Activated T-cell treated with anti-CD3 and anti-CD28 coated beads, Interleukin-2, amount 50 U/mL, for 1 hour (primary cell): ENCODE results near the gene MGST2.

Experiments
- DNase-seq: peaks from one replicate; pipeline ENCODE4 v3.0.0-alpha.2; 2020

Gene MGST2

GRCh38 chr4:139745111-139745639 is 79.6 kb downstream of the MGST2 start:
- no peak for DNase-seq

DNA sequence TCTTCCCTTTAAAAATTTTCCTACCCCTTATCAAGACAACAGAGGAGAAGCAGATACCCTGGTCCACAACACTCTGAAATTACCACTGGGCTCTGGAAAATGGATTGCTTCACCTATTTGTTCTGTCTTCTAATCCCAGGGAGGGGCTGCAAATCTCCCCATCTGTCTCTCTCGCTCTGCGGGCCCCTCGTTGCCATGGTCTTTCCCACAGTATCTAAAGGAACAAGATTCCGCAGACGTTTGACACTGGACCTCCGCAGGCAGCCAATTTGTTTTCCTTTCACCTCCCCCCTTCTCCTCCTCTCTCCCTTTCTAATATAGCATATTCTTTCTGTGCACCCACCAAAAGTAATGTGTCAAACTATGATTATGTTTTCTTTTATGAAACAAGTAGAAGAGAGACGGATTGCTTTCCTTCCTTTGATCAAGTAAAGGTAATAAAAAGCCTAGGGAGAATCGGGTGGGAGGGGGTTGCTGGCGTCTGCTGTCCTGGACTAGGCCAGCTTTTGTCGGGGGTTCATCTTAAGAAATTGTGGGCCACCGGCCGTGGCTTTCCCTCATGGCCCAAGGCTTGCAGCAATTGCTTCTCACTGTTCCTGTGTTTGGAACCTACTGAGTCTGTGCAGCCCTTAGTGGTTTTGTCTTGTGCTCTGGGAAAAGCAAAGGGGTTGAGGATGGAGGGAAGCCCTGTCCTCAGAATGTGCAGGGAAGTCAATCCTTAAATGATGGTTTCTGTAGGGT is 81.0 kb downstream of the MGST2 start:
- no peak for DNase-seq

DNA sequence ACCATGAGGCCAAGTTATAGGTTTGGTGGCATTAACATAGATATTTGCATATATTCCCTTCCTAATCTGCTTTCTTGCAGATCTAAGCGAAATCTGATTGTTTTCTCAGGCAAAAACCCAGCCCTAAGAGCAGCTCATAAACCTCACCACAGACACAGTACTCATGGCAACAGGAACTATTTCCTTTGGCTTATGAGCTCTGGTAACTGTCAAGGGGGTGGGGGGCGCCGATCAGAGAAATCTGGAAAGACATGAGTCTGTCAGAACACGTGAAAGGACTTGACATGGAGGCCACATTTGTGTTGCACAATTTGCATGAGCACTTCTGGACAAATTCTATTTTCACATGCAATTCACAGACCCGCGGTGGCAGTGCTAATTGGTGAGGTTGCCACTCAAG is 83.7 kb downstream of the MGST2 start:
- no peak for DNase-seq

GRCh38 chr4:139749835-139750498 is 84.3 kb downstream of the MGST2 start:
- no peak for DNase-seq

- DNase-seq = no peak
Measured at GRCh38 chr4:139753686-139754085, 88.1 kb downstream of the MGST2 start.
